DND-41 (cell line): ENCODE results near the gene ZNF76.
"Not testable (repeated sequence)": the region's sequence is repeated elsewhere in the genome, so short reads cannot be mapped to it uniquely, and the experiment has no call there.

Source experiments
- ATAC-seq: fragments of 200-7000 bp; cut with Tn5 transposase; 3 replicates; pipeline ENCODE4 v1.9.1; 2021; ENCODE audit warnings: low read depth; ENCODE audit not compliant: insufficient read depth
- DNase-seq: peaks from one replicate; pipeline ENCODE4 v3.0.0-alpha.2; 2020
- H2AFZ ChIP-seq: 2 replicates; pipeline ENCODE4 v1.6.0; 2012; ENCODE audit warnings: low read depth, low read length
- H3K27ac ChIP-seq: 2 replicates; pipeline ENCODE4 v1.5.1; 2012; ENCODE audit warnings: low read length, inconsistent platforms
- H3K27me3 ChIP-seq: fragments of 200-600 bp; sonication (generic); 2 replicates; pipeline ENCODE4 v1.6.0; 2012; ENCODE audit warnings: low read length, mild to moderate bottlenecking, inconsistent platforms; ENCODE audit not compliant: insufficient read depth, poor library complexity
- H3K36me3 ChIP-seq: 2 replicates; pipeline ENCODE4 v1.5.1; 2012; ENCODE audit warnings: low read length, inconsistent platforms; ENCODE audit not compliant: insufficient read depth
- H3K4me1 ChIP-seq: 2 replicates; pipeline ENCODE4 v1.5.1; 2012; ENCODE audit warnings: mild to moderate bottlenecking, low read length; ENCODE audit not compliant: insufficient read depth
- H3K4me2 ChIP-seq: 2 replicates; pipeline ENCODE4 v1.6.0; 2012; ENCODE audit warnings: mild to moderate bottlenecking, moderate library complexity, low read length, inconsistent platforms; ENCODE audit not compliant: insufficient read depth
- H3K4me3 ChIP-seq, 2 experiments: fragments of 200-600 bp in 1 of 2; shearing (Covaris generic) in 1 of 2; 2 replicates each; pipeline ENCODE4 v1.5.1; 2012 to 2016; ENCODE audit warnings: inconsistent platforms in 2 of 2, low read length in 2 of 2, mild to moderate bottlenecking in 2 of 2, low read depth in 1 of 2, moderate library complexity in 1 of 2
- H3K79me2 ChIP-seq: 2 replicates; pipeline ENCODE4 v1.6.0; 2012; ENCODE audit warnings: low read length, inconsistent platforms; ENCODE audit not compliant: insufficient read depth
- H3K9ac ChIP-seq: 2 replicates; pipeline ENCODE4 v1.6.0; 2012; ENCODE audit warnings: low read depth, mild to moderate bottlenecking, inconsistent platforms, low read length, moderate library complexity
- H3K9me3 ChIP-seq: 2 replicates; pipeline ENCODE4 v1.5.1; 2012; ENCODE audit warnings: low read length, moderate library complexity, mild to moderate bottlenecking, inconsistent platforms; ENCODE audit not compliant: insufficient read depth, severe bottlenecking
- H4K20me1 ChIP-seq: 2 replicates; pipeline ENCODE4 v1.6.0; 2012; ENCODE audit warnings: low read length; ENCODE audit not compliant: insufficient read depth
- EZH2 ChIP-seq: IDR thresholded peaks from 3 replicates; pipeline ENCODE4 v1.6.1; 2012; ENCODE audit warnings: borderline replicate concordance, low read depth, mild to moderate bottlenecking, moderate library complexity, low read length, inconsistent platforms; ENCODE audit not compliant: severe bottlenecking
- TF ChIP-seq, protein P1 (sequence below): IDR thresholded peaks from 2 replicates; pipeline ENCODE4 v1.5.1; 2012; ENCODE audit warnings: borderline replicate concordance, low read length, moderate library complexity, mild to moderate bottlenecking; ENCODE audit not compliant: poor library complexity, severe bottlenecking; ENCODE audit errors: extremely low read depth

ZNF76 gene

DNA sequence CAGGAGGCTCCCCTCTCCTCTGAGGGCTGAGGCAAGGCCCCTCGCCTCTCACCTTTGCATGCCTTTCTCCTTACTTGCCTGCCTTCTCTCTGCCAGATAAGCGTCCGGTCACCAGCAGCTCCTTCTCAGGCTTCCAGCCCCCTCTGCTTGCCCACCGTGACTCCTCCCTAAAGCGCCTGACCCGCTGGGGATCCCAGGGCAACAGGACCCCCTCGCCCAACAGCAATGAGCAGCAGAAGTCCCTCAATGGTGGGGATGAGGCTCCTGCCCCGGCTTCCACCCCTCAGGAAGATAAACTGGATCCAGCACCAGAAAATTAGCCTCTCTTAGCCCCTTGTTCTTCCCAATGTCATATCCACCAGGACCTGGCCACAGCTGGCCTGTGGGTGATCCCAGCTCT is 61.6 kb downstream of the ZNF76 start:
- no peak overlapping the region for H3K4me3 ChIP-seq
- no peaks in the 10 kb centered on the region for H3K27me3 ChIP-seq
- peaks cover 6% of the 10 kb centered on the region; the same call in 1 of the 2 replicates for H4K20me1 ChIP-seq
- no peak for DNase-seq
- ATAC-seq: no peak
- TF ChIP-seq, protein P1, sequence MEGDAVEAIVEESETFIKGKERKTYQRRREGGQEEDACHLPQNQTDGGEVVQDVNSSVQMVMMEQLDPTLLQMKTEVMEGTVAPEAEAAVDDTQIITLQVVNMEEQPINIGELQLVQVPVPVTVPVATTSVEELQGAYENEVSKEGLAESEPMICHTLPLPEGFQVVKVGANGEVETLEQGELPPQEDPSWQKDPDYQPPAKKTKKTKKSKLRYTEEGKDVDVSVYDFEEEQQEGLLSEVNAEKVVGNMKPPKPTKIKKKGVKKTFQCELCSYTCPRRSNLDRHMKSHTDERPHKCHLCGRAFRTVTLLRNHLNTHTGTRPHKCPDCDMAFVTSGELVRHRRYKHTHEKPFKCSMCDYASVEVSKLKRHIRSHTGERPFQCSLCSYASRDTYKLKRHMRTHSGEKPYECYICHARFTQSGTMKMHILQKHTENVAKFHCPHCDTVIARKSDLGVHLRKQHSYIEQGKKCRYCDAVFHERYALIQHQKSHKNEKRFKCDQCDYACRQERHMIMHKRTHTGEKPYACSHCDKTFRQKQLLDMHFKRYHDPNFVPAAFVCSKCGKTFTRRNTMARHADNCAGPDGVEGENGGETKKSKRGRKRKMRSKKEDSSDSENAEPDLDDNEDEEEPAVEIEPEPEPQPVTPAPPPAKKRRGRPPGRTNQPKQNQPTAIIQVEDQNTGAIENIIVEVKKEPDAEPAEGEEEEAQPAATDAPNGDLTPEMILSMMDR: no peak
- TF ChIP-seq EZH2: no peak
- no peak overlapping the region for H3K4me2 ChIP-seq
- H3K9ac ChIP-seq: no peak overlapping the region
- no peaks in the 10 kb centered on the region for H3K79me2 ChIP-seq
- H2AFZ ChIP-seq: no peak overlapping the region
- H3K27ac ChIP-seq: no peak overlapping the region
- H3K36me3 ChIP-seq: peaks cover 80% of the 10 kb centered on the region
- H3K4me1 ChIP-seq: no peaks in the 10 kb centered on the region
- H3K9me3 ChIP-seq: no peaks in the 10 kb centered on the region

GRCh38 chr6:35327349-35328027 is 68.0 kb downstream of the ZNF76 start:
- H3K79me2 ChIP-seq: no peaks in the 10 kb centered on the region
- no peak overlapping the region for H2AFZ ChIP-seq
- ATAC-seq: peak; percentile 92
- H3K4me1 ChIP-seq: no peaks in the 10 kb centered on the region
- H3K36me3 ChIP-seq: peaks cover 18% of the 10 kb centered on the region
- H4K20me1 ChIP-seq: no peaks in the 10 kb centered on the region
- H3K4me3 ChIP-seq: no peak overlapping the region
- peak; percentile 70 for DNase-seq
- H3K9me3 ChIP-seq: no peaks in the 10 kb centered on the region
- TF ChIP-seq, protein P1: peak; percentile 75
- TF ChIP-seq EZH2: no peak
- no peaks in the 10 kb centered on the region for H3K27me3 ChIP-seq
- no peak overlapping the region for H3K27ac ChIP-seq
- H3K9ac ChIP-seq: no peak overlapping the region
- H3K4me2 ChIP-seq: no peak overlapping the region

DNA sequence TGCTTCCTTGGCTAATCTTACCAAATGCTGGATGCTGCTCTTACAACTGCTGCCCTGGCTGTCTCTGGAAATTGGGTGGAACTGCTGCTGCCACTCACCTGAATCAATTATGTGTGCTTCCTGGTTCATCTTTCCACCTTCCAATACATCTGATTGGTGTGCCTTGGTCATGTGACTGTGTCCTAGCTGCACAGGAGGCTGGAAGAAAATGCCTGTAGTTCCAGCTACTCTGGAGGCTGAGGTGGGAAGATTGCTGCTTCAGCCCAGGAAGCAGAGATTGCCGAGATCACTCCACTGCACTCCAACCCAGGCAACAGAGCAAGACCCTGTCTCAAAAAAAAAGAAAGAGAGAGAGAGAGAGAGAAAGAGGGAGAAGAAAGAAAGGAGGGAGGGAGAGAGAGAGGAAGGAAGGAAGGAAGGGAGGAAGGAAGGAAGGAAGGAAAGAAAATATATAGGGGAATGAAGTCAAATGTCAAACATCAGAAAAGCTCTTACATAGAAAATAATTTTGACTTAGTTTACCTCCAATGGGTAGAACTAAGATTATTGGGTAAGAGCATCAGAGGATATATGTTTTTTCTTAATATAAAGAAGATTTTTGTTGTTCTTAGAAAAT is 68.7 kb downstream of the ZNF76 start:
- no peak overlapping the region for H3K4me2 ChIP-seq
- H3K36me3 ChIP-seq: peaks cover 12% of the 10 kb centered on the region; the same call in 1 of the 2 replicates
- H3K9me3 ChIP-seq: no peaks in the 10 kb centered on the region
- H3K4me1 ChIP-seq: no peaks in the 10 kb centered on the region
- H3K27ac ChIP-seq: no peak overlapping the region
- H3K79me2 ChIP-seq: no peaks in the 10 kb centered on the region
- TF ChIP-seq EZH2: no peak
- TF ChIP-seq, protein P1: no peak
- no peak overlapping the region for H3K4me3 ChIP-seq
- H2AFZ ChIP-seq: no peak overlapping the region
- DNase-seq: no peak
- H4K20me1 ChIP-seq: no peaks in the 10 kb centered on the region
- no peak overlapping the region for H3K9ac ChIP-seq
- no peaks in the 10 kb centered on the region for H3K27me3 ChIP-seq
- ATAC-seq: no peak

- not testable (repeated sequence) for H2AFZ ChIP-seq, H3K79me2 ChIP-seq, H3K27me3 ChIP-seq, H4K20me1 ChIP-seq, H3K36me3 ChIP-seq, H3K27ac ChIP-seq, DNase-seq, H3K4me3 ChIP-seq, H3K9me3 ChIP-seq, H3K4me2 ChIP-seq, ATAC-seq, H3K9ac ChIP-seq, H3K4me1 ChIP-seq
Observed at GRCh38 chr6:35328965-35329364, 69.4 kb downstream of the ZNF76 start.
